ENCODE results near the gene FEV. TPM values are rescaled to one million over a fixed set of nuclear protein-coding genes. Genes with fewer than 3 reads are reported as not detected.

Gene FEV
- total RNA-seq, 1 donor from 2014 or later: not detected

DNA sequence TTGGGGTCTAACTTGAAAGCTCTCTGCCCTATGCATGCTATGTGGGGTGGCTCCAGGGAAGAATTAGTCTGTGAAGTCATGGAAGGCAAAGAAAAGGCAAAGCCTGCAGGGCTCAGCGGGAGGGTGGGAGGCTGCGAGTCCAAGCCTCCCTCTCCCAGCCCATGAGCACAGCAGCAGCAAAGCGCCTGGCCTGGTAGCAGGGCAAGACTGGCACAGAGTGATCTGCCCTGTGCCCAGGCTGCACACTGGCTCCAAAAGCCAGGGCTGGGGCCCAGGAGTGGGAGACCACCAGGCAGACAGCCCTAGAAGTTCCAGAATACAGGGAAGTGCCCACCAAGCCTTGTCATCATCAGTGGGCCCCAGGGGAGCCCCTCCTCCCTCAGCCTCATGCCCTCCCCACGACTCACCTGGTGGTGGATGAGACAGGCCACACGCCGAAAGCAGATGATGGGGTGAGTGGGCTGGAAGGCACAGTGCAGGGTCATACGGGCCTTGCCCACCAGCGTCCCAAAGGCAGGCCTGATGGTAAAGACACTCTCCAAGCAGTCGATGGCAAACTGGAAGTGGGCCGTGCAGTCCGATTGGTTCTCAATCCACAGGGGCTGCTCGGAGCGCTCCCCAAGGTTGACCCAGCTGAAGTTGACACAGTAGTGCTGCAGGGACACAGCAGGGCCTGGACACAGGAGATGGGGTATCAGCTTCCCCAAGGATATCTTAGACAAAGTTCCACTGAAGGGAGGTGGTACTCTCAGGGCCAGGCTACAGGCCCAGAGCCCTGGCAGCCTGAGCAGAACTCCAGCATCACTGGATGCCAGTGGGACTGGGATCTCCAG is 44.2 kb upstream of the FEV start:
- intact Hi-C loops (cut with DNase I): no loop called here
- Histone ChIP-seq H3K4me1 (no peaks in the 10 kb centered on the region), H3K27ac (no peak overlapping the region), H3K4me3 (no peak overlapping the region), H3K27me3 (no peaks in the 10 kb centered on the region), H3K9me3 (no peaks in the 10 kb centered on the region), H3K36me3 (no peaks in the 10 kb centered on the region)
- DNase-seq (ENCODE audit: low spot score in 2 of 2): no peak
- TF ChIP-seq CTCF (IDR thresholded peaks at IDR 0.05): no peak

DNA sequence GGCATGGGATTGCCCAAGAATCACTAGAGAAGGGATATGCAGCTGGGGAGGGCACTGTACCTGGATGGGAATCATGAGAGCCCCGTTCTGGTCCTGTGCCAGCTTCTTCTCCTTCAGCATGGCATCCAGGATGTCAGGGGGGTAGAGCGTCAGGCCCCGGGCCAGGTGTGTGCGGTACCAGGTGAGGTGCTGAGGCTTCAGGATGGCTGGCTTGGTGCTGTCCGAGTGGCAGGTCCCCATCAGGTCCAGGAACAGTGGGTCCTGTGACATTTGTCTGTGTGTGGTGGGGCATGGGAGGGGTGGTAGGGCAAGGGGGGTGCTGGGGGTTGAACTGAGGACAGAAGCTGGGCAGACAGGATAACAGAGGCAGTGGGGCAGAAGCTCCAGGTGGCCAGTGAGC is 43.2 kb upstream of the FEV start:
- H3K9me3 ChIP-seq: no peaks in the 10 kb centered on the region
- H3K4me3 ChIP-seq: no peak overlapping the region
- no peaks in the 10 kb centered on the region for H3K4me1 ChIP-seq
- no peaks in the 10 kb centered on the region for H3K27me3 ChIP-seq
- no peaks in the 10 kb centered on the region for H3K36me3 ChIP-seq
- H3K27ac ChIP-seq: no peak overlapping the region
- DNase-seq (ENCODE audit: low spot score in 2 of 2): no peak
- TF ChIP-seq CTCF (IDR thresholded peaks at IDR 0.05): no peak
- intact Hi-C loops (cut with DNase I): no loop called here

DNA sequence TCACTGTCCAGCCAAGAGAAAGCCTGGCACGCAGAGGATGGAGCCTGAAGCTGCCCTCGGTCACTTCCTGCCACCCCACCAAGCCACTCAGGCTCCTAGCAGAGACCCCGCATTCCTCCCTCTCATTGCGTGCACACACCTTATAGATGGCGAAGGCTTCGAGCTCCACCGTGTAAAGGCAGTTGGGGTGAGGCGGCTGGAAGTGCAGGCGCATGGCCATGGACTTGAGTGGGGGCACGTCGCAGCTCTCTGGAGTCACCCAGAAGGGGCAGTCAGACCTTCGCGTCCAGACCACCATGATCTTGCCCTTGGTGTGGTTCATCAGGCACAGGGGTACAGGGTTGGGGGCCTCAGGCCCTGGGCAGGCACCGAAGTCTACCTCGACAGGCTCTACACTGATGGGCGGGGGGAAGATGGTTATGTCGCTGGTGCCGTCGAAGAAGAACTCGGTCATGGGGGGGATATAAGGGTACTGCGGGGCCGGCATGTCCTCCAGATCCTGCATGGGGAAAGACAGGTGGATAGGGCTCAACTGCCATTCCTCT is 42.6 kb upstream of the FEV start:
- Histone ChIP-seq H3K36me3 (no peaks in the 10 kb centered on the region), H3K27me3 (no peaks in the 10 kb centered on the region), H3K9me3 (no peaks in the 10 kb centered on the region), H3K4me3 (no peak overlapping the region), H3K4me1 (no peaks in the 10 kb centered on the region), H3K27ac (no peak overlapping the region)
- intact Hi-C loops (cut with DNase I): no loop called here
- no peak for DNase-seq (ENCODE audit: low spot score in 2 of 2)
- no peak for TF ChIP-seq CTCF (IDR thresholded peaks at IDR 0.05)

DNA sequence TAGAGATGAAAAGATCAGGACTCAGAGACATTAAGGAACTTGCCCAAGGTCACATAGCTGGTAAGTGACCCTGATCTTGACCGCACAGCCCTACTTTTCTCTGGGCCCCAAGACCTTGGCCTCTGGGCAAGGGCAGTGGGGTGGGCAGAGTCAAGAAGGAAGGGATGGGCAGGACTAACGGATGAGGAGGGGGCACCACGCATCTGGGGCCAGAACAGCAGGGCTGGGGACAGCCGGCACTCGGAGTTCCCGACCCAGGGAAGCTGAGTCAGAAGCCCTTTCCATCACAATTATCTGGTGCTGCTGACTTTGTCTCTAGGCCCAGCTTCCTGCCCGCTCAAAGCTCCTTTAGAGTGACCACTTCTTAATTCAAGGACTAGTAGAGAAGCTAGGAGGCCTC is 42.0 kb upstream of the FEV start:
- Histone ChIP-seq H3K27me3 (no peaks in the 10 kb centered on the region), H3K36me3 (no peaks in the 10 kb centered on the region), H3K27ac (no peak overlapping the region), H3K4me3 (no peak overlapping the region), H3K4me1 (no peaks in the 10 kb centered on the region), H3K9me3 (no peaks in the 10 kb centered on the region)
- TF ChIP-seq CTCF (IDR thresholded peaks at IDR 0.05): no peak
- no peak for DNase-seq (ENCODE audit: low spot score in 2 of 2)
- intact Hi-C loops (cut with DNase I): no loop called here

- no peaks in the 10 kb centered on the region for H3K27me3 ChIP-seq
- no peaks in the 10 kb centered on the region for H3K36me3 ChIP-seq
- no peaks in the 10 kb centered on the region for H3K4me1 ChIP-seq
- no peak overlapping the region for H3K4me3 ChIP-seq
- intact Hi-C loops (cut with DNase I): no loop called here
- TF ChIP-seq CTCF (IDR thresholded peaks at IDR 0.05): no peak
- H3K9me3 ChIP-seq: no peaks in the 10 kb centered on the region
- no peak overlapping the region for H3K27ac ChIP-seq
- no peak for DNase-seq (ENCODE audit: low spot score in 2 of 2)
Observed at GRCh38 chr2:219025637-219026585, 40.9 kb upstream of the FEV start.

All from ascending aorta (tissue), 2 donors.